ENCODE measurements around the gene SPTBN1.

GRCh38 chr2:54646170-54646927 lies 190.2 kb downstream of the SPTBN1 start:
- no peak for TF ChIP-seq EZH2phosphoT487 (IDR thresholded peaks at IDR 0.05; ENCODE audit: insufficient read depth, low read depth)
- no peak for TF ChIP-seq EZH2 (IDR thresholded peaks at IDR 0.05; ENCODE audit: insufficient read depth, poor library complexity, severe bottlenecking)

All from GM23248 (cell line).